ENCODE data around the gene REP15.
A peak's percentile ranks its signal among the peaks of the same experiment; 100 is the strongest.
"Not testable (repeated sequence)": the region's sequence is repeated elsewhere in the genome, so short reads cannot be mapped to it uniquely, and the experiment has no call there.

The REP15 gene, protein sequence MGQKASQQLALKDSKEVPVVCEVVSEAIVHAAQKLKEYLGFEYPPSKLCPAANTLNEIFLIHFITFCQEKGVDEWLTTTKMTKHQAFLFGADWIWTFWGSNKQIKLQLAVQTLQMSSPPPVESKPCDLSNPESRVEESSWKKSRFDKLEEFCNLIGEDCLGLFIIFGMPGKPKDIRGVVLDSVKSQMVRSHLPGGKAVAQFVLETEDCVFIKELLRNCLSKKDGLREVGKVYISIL

DNA sequence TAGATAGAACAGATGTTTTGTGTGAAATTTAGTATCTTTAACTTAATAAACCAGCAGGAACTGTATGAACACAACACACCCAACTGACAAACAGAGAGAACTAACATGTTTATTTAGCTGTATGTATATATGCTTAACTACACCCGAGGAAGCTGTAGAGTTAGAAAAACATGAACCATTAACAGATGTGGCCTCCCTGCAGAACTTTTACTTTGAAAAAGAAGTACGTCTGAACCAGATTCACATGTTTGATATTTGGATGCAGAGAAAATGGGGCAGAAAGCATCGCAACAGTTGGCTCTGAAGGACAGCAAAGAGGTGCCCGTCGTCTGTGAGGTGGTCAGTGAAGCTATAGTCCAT lies at the start of gene REP15:
TSS of gene REP15 (plus strand) at position 155 of the 360 bp plus-strand sequence. CDS start at position 271, 116 bp downstream.
- DNase-seq (ENCODE audit: low spot score): no peak

DNA sequence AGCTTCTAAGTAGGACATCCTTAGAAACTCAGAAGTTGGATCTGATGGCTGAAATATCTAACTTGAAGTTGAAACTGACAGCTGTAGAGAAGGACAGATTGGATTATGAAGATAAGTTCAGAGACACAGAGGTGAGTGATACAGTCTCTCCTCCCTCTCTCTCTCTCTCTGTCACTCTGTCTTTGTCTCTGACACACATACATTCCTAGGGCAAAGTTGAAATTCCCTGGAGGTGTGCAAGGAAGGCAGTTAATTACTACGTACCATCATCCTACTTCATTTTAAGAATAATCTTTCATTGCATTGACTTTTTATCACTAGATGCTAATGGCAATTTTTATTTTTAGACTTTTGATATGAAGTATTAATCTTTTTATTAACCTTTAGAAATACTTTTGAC lies 46.2 kb upstream of the REP15 start:
- DNase-seq (ENCODE audit: low spot score): no peak

DNA sequence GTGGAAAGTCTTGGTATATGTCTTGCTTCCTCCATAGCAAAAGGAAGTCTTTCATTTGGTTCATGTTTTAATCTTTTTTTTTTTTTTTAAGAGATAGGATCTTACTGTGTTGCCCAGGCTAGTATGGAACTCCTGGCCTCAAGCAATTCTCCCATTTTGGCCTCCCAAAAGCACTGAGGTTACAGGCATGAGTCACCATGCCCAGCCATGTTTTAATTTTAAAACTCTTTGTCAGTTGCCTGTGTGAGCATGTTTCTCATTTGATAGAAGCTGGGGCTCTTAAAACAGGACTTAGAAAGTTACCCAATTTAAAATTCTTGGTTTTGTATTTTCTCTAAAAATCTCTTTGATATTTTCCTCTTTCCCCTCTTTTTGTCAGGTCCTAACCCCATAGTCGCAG lies 45.0 kb upstream of the REP15 start:
- DNase-seq (ENCODE audit: low spot score): no peak

DNA sequence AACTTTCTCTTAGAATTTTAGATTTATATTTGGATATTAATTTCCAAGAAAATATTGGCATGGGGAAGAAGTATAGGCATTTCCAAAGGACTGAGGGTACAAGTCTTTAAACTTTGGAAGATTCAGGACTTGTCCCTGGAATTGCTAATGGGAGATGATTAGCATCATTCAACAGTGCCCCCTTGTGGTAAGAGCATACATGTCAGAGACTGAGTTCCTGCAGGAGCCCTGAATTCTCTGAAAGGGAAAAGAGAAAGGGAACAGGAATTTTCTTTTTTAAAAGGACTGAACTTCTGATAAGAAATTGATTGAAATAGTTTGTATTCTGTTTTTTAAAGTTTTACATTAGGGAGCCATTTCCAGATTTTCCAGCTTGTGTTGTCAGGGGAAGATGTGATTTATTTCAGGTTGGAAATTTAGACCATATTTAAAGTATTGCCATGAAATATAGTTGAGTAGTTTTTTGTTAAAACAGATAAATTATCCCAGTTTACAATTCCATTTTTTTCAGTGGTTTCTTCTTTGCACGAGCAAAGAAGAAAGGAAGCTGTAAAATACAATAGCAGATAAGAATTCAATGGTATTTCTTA lies 44.0 kb upstream of the REP15 start:
- peak; percentile 82 for DNase-seq (ENCODE audit: low spot score)

DNA sequence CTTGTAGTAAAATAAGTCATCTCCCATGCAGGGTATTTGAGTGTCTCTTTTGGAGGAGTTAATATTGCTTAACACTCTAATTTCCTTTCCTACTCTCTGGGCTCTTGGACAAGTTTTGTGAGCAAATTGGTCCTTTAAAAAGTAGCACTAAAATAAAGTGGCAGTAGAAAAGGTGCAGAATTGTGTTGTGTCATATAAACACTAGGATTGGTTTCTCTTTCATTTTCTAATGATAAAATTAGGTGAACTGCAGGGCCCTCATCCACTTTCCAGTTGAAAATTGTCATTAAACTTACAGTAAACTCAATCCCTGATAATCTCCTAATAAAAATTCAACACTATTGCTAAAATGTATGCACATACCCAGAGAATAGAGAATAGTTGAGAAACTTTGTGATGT lies 42.6 kb upstream of the REP15 start:
- no peak for DNase-seq (ENCODE audit: low spot score)

DNA sequence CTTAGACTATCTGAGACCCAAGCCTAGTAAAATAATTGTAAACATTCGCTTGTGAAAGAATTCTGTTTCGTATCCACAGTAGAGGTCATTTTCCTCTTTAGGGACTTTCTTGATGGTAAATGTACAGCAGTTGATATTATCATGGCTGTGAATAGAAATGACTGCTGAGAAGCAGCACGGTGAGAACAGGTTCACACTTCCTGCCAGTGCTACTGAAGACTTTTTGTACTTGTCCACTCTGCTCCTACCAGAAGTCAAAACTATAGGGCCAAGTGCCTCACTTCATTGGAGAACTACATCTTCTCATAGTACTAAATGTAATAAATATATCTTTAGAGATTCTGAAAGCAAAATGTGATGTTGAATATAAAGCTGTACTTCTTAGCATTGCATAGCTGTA lies 40.8 kb upstream of the REP15 start:
- DNase-seq (ENCODE audit: low spot score): not testable (repeated sequence)

DNA sequence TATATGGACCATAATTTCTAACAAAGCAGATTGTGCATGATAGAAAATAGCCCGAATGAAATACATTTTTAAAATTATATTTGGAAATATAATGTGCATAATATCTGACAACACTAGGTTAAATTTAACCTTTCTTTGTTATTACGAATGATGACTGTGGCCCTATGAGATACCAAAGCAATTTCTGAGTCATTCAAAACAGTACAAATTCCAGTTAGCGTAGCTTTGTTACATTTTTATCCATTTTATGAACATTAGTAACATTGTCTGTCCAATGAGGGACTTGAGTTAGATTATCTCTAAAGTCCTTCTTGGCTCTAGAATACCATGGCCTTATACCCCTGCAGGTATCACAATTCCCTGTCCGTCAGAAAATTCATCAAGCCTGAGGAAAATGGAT lies 39.0 kb upstream of the REP15 start:
- no peak for DNase-seq (ENCODE audit: low spot score)

DNA sequence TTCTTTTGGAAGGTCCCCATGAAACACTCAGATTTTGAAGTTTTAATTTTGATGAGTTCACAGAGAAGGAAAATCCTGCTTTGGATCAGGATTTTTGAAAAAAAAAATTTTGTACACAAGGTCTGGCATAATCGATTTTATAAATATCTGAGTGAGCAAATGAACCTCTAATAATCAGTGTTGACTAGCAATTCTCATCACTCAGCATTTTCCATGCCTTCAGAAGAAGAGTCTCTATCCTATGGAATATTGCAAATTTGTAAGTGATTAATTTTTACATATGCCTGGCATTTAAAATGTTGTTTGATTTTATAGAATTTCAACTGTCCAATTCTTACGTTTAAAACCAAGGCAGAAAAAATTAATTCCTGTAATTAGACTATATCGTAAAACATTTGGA lies 30.5 kb upstream of the REP15 start:
- DNase-seq (ENCODE audit: low spot score): no peak

DNA sequence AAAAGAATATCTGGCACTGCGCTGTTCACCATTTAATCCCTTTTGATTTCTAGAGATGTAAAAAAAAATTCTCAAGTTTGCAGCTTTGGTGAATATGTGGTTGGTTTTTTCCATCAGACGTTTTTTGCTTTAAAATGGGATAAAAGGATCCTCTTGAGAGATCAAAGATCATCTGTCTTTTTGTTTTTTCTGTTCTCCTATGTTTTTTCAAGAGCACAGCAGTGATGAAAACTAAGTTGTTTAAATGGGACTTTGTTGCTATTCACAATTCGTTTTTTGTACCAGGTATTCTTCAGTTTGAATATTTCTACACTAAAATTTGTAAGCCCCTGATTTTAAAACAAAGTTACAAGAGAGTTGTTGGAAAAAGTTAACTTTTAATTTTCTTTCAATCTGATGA lies 29.7 kb upstream of the REP15 start:
- no peak for DNase-seq (ENCODE audit: low spot score)

DNA sequence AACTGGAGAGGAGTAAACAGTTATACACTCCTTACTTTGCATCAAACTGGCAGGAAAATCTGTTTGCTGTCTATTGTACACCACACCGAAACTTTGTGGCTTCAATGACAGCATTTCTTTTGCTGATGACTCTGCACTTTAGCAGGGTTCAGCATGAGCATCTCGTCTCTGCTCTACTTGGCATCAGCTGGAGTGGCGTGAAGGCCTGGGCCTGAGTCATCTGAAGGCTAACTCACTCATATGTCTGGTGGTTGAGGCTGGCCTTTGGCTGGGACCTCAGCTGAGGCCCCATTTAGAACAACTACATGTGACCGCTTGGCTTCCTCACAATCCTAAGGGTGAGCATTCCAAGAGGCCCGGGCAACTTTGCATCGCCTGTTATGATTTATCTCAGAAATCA lies 28.7 kb upstream of the REP15 start:
- peak; percentile 89 for DNase-seq (ENCODE audit: low spot score)

DNA sequence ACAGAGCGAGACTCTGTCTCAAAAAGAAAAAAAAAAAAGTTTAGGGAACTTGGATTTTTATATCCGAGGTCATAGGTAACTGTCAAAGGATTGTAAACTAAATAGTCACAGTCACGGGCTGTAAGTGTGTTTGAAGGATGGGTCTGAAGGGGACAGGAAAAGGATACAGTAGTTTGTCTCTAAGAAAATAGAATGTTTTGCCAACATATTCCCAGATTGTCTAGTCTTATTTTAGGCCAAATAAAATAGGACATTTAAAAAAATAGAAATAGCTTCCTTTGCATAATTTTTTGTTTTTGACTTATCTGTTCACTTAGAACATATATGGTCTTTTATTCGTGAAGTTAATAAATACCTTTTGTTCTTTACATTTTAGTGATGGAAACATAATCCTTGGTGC lies 24.2 kb upstream of the REP15 start:
- DNase-seq (ENCODE audit: low spot score): no peak

DNA sequence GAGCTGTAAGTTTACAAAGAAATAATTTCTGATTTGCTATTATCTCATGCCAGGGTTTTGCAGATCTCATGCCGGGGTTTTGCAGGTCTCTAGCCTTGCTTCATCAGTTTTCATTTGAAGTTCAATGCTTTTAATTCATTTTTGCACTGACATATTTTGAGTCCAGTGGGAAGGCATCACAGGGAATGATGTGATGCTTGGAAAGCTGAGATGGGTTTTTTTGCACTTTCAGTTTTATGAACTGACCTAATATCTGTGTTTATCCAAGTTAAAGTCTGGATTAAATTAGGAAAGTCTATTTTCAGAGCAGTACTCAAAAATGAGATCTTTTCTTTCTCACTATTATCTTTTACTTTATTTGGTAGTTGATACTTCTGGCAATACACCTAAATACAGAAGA lies 23.6 kb upstream of the REP15 start:
- DNase-seq (ENCODE audit: low spot score): no peak

DNA sequence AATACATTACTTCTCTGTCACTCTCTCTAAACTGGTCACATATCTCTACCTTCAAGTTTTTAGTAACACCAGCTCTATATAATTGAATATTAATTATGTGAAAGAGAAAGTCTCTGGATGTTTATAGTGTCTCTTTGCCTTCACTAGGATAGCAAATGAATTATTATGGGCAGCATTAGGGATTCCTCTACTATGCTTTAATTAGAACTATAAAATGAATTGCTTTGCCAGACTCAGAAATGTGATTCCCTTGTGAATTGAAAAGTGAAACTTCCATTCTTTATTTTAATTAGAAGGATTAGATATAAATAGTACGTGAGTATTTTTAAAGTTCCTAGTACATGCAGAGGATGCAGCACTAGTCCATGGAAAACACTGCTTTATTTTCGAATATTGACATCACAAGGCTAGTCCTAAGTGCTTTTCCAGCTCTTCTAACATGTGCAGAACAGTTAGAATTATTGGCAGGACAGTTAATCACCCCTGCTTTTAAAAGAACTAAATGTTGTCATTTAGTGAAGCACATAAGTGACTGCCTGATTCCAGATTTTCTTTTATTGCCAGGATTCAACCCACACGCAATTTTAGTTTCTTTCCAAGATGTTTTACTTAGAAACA lies 23.0 kb upstream of the REP15 start:
- no peak for DNase-seq (ENCODE audit: low spot score)

DNA sequence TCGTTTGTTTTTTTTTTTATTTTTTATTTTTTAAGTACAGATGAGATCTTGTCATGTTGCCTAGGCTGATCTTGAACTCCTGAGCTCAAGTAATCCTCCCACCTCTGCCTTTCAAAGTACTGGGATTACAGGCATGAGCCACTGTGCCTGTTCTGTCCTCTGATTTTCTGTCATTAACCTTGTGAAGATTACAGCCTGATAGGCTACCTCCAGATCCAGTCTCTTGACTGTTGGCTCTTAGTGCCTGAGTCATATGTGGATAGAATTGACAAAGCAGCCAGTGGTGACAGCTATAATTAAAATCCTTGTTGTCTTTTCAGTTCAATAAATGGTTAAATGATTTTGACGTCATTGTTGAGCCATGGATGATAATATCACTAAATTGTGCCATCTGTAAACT lies 21.3 kb upstream of the REP15 start:
- no peak for DNase-seq (ENCODE audit: low spot score)

DNA sequence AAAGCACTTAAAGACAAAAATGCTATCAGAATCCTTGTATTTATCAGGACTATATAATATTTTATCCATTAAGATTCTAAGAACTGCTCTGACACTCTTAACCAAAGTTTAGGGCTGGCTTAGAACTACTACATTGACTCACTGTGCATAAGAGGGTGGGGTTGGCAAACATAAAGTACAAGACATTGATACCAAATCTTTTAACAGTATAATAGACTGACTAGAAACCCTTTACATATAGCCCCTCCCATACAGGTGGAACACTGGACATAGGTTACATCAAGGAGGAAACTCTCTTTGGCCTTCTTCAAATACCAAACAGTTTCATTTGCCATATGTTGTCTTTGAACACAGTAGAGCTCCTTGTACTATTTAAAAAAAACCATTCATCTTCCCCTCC lies 15.6 kb upstream of the REP15 start:
- DNase-seq (ENCODE audit: low spot score): no peak

DNA sequence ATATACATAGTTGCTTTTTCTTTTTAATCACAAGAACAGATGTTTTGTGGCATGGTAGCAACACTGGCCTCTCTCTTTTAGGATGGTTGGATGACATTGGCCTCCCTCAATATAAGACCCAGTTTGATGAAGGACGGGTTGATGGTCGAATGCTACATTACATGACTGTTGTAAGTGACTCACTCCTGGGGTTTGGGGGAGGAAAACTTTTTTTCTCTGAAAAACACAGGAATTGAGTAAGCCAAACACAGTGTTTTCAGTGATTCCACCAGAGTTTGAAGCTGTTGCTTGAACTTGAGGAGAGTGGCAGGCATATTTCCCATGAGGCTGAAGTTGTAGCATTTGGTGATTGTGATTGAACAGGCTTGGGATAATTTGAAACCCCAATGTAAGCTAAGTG lies 13.7 kb upstream of the REP15 start:
- DNase-seq (ENCODE audit: low spot score): no peak

DNA sequence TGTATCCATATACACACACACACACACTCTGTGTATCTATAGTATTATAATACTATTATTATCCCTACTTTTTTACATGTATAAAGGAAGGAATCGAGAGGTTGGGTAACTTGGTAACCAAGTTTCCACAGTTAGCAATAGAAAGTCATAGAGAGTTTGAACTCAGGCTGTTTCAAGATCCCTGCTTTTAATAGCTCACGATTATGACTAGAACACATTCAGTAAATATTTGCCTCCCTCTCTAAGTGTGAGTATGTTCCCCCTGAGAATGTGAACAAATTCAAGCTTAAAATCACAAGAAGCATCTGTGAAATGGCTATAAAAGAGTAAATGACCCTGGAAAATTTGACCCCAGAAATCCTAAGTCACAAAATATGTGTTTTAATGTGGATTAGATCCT lies 11.0 kb upstream of the REP15 start:
- DNase-seq (ENCODE audit: low spot score): no peak

DNA sequence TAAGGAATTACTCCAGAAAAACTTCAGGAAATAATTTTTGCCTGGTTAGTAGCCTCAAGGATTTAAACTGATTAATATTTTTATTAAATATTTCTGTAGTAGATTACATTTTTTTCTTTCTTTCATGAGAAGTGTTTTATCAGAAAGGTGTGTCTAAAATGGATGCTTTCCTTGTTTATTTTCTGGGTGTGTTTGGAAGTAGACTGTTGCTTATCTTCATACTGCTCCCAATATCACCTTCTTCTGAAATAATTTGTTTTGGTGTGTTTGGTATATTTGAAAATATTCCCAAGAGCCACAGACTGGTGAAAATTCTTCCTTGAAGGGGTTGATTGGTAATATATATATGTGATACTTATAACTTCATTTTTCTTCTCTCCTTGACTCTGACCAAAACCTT lies 10.1 kb upstream of the REP15 start:
- DNase-seq (ENCODE audit: low spot score): no peak

DNA sequence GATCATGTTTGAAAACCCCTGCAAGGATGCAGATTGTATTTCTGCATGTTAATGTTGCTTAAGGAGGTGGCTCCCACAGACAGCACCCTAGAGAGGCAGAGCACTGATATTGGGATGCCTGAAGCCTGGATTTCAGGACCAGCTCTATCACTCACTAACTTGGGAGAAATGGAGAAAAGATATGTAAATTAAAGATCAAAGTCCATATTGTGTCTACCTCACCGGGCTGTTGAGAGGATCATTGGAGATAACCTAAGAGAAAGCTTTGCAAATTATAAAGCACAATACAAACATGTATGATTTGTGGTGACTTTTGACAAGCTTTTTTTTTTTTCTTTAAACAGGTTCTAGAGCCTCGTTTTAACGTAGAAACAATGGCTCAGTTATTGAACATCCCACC lies 7.6 kb upstream of the REP15 start:
- no peak for DNase-seq (ENCODE audit: low spot score)

DNA sequence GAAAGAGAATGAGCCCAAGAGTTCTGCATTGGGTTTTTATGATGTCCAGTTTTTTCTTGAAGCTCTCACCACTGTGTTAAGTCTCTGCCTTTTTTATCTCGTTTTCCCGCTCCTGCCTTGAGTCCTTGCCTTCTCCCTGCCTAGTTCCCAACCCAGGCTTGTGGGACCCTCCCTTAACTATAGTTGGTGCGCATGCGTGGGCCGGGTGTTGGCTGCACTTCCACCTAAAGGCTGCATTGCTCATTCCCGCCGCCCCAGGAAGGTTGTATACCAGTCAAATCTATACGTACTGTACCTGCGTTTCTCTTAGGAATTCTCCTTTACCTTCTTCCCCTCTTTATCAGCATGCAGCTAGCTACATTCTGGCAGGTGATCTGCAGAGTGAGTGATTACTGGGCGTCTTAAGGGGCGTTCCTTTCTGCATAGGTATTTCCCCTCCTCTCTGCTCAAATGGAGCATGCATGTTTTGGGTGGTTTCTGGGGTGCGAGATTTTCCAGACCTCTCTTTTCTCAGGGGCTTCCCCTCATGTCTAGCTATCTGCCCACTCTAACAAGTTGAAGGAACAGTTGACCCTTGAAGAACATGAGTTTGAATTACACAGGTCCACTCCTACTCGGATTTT lies 6.6 kb upstream of the REP15 start:
- DNase-seq (ENCODE audit: low spot score): no peak

DNA sequence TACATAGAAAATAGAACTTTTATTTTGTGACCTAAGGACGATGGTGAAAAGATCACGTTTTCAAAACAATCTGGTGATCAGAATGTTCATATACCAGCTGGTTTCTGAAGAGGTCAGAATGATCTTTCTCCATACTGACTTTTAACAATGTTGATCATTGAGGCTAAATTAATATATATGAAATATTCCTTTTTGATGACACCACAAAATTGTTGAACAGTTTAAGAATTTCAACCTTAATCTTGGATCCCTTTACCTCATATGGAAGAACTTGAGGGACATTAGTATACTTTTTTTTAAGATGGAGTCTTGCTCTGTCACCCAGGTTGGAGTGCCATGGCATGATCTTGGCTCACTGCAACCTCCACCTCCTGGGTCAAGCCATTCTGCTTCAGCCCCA lies 2.8 kb upstream of the REP15 start:
- DNase-seq (ENCODE audit: low spot score): no peak

DNA sequence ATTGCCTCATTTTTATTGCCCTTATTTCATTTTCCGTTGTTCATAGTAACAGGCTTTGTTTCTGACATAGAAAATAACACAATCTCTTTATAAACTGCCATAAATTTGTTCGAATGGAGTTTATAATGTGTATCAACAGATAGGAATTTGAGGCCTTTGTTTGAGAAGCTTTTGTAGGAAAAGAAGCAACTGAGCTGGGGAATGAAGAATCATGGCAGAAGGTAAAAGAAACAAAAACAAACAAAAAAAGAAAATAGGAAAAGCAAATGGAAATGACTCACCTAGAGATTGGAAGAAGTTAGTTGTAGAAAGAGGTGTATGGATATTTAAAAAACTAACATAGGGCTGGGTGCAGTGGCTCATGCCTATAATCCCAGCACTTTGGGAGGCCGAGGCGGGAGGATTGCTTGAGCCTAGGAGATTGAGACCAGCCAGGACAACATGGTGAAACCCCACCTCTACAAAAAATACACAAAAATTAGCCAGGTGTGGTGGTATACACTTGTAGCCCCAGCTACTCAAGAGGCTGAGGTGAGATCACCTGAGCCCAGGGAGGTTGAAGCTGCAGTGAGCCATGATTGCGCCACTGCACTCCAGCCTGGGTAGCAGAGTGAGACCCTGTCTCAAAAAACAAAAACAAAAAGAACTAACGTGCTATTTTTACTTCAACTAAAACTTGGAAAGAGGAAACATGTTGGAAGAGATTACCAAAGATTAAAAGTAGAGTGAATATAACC lies 523 bp upstream of the REP15 start:
- no peak for DNase-seq (ENCODE audit: low spot score)

Data from AG08395 (cell line).